Measurements from ENCODE around the gene WDR37.
A peak's percentile ranks its signal among the peaks of the same experiment; 100 is the strongest.
"Not testable (repeated sequence)": the region's sequence is repeated elsewhere in the genome, so short reads cannot be mapped to it uniquely, and the experiment has no call there.

The WDR37 gene, protein sequence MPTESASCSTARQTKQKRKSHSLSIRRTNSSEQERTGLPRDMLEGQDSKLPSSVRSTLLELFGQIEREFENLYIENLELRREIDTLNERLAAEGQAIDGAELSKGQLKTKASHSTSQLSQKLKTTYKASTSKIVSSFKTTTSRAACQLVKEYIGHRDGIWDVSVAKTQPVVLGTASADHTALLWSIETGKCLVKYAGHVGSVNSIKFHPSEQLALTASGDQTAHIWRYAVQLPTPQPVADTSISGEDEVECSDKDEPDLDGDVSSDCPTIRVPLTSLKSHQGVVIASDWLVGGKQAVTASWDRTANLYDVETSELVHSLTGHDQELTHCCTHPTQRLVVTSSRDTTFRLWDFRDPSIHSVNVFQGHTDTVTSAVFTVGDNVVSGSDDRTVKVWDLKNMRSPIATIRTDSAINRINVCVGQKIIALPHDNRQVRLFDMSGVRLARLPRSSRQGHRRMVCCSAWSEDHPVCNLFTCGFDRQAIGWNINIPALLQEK

DNA sequence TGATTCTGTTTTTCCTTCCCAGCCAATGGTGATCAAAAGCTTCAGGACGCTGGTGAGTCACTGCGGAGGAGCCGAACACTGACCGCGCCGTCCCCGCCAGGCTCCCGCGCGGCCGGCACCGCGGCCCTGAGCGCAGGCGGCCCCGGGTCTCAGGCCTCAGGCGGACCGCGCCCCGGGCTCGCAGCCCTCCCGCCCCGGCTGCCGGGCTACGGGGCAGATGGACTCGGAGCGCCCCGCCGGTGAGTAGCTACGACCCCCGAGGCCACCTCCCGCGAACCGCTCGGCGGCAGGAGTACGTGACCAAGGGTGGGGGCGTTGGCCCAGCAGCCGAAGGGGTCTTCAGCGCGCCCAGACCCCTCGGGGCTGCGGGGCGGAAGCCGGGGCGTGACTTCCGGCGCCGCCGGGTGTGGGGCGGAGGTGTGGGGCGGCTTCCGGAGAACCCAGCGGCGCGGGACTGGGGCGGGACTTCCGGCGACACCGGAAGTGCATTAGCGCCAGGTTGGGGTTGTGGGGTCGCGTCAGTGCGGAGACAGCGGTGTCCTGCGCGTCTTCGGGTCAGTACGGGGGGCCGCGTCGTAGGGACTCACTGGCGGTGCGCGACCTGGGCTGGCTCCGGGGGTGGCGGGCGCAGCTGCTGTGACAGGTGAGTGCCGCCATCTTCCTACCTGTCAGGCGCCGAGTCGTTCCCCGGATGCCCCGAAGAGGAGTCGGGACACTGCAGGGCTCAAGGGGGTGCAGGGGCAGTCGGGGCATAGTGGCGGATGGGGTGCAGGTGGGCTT lies at the start of gene WDR37:
TSS of gene WDR37 (plus strand) at position 60 of the 780 bp plus-strand sequence. CDS start 15,771 bp downstream, outside the sequence.
- DNase-seq, result peak; percentile 77

DNA sequence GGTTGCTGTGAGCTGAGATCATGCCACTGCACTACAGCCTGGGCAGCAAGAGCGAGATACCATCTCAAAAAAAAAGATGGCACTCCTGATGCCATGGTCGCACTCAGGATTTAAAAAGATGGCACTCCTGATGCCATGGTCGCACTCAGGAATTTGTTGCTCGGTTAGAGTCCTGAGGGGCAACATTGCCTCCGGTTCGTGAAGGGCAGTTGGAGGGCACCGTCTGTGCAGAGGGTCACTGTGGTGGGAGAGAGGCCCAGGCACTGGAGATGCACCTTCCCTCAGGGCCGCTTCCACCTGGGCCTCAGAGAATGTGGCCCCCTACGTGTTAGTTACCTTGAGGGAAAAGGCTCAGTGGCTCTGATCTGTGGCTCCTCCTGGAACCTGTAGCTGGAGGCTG lies 49.6 kb upstream of the WDR37 start:
- no peak for DNase-seq

DNA sequence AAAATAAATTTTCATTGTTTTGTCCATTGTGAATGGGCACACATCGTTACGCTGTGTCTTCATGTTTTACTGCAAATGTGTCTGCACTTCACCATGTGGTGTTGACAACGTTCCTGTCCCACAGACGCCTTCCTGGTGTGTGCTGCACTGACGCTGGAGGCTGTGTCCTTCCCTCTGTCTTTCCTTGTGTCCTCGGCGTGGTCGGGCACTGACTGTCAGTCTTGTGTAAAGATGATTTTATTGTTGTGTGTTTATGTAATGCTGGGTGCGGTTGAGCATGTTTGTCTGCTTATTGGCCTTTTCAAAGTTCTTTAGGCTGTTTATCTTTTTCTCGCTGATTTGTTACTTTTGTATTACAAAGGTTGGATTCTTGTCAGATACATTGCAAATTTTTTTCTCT lies 48.6 kb upstream of the WDR37 start:
- no peak for DNase-seq

DNA sequence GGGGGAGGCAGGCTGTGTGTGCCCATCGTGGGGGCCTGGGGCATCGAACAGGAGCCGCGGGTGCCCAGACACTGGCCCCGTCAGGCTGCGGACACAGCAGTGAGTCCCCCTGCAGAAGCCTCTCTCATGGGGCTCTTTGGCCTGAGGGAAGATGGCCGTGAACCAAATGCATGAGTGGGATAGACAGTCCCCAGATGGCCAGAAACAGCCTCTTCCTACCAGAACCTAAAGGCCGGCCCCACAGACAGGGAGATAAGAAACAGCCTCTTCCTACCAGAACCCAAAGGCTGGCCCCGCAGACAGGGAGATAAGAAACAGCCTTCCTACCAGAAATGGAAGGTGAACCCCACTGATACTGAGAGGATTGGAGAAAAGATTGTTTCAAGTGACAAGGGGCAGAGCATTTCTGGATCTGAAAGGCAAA lies 47.1 kb upstream of the WDR37 start:
- DNase-seq, result no peak

DNA sequence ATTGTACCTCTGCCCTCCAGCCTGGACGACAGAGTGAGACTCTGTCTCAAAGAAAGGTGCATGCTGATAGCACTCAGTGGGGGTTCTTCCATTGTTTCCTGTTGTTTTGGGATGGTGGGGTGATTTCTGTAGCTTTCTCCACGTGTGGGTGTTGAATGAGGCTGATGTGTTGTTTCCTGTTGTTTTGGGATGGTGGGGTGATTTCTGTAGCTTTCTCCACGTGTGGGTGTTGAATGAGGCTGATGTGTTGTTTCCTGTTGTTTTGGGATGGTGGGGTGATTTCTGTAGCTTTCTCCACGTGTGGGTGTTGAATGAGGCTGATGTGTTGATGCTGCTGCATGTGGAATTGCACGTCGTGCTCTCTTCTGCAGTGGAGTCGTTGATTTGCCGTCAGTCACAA lies 46.2 kb upstream of the WDR37 start:
- DNase-seq, result not testable (repeated sequence)

DNA sequence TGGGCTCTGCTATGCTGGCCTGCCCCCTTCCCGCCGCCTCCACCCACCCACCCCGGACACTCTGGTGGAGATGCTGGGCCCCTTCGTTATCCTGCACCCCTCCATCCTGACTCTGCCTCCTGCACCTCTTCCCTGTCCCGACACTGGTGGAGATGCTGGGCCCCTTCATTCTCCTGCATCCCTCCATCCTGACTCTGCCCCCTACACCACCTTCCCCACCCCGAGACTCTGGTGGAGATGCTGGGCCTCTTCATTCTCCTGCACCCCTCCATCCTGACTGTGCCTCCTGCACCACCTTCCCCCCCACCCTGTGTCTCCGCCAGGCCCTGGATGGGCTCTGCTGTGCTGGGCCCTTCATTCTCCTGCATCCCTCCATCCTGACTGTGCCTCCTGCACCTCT lies 45.5 kb upstream of the WDR37 start:
- no peak for DNase-seq

DNA sequence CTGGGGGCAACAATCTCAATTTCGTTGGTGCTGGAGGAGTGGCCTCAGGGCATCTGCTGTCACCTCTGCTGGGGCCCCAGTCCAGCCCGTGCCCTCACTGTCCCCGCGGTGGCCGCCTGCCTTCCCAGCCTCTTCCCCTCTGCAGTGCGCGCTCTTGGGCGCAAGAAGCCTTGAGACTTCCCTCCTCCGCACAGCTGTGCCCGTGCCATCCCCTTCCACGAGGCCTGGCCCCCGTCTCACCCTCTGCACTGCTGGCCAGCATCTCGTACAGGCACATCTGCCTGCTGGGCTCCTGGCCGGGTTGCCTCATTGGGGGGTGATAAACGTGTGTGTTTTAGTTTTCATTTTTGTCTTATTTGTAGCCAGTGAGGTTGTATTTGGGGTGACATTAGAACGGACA lies 44.5 kb upstream of the WDR37 start:
- no peak for DNase-seq

DNA sequence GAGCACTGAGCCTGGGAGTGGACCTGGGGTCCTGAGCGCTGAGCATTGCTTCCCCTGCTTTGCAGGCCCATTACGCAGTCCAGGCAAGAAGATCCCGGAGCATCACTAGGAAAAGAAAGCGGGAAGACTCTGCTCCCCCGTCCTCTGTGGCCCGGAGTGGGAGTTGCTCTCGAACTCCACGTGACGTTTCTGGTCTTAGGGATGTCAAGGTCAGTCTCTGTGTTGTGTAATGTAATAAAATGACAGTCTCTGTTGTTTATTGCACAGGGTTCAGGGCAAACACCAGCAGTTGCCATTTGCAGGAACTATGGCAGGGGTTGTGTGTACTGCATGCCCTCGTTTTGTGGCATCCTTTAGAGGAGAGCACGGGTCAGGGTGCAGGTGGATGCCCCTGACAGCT lies 40.5 kb upstream of the WDR37 start:
- DNase-seq, result no peak

DNA sequence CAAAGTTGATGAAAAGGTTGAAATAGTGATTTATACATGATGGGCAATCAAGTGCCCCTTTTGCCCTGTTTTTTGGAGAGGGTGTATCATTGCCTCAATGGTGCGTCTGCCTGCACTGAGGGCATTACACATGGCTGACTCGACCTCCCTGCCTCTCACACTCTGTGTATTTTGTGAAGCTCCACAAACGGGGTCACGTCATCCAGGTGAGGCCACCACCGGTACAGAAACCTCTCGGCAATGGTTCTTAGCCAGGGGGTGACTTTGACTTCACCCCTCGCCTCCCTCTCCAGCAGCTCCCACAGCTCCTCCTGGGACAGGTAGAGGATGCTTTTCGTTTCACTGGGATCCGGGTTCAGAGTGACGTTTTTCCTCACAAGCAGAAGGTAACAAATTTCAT lies 36.8 kb upstream of the WDR37 start:
- DNase-seq, result no peak

DNA sequence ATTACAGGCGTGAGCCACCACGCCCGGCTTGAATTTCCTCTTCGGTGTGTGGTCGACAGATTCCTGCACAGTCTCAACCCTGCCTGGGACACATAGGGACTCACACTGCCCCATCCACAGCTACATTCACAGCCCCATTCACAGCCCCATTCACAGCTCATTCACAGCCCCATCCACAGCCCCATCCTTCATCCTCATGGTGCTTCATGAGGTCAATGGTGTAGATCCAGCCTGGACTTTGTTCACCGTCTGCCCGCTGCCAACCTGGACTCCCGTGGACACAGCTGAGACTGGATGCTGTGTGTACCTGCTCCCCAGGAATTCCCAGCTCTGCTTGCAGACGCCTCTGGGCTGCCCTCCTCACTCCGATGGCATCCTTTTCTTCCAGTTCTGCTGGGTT lies 35.7 kb upstream of the WDR37 start:
- DNase-seq, result no peak

DNA sequence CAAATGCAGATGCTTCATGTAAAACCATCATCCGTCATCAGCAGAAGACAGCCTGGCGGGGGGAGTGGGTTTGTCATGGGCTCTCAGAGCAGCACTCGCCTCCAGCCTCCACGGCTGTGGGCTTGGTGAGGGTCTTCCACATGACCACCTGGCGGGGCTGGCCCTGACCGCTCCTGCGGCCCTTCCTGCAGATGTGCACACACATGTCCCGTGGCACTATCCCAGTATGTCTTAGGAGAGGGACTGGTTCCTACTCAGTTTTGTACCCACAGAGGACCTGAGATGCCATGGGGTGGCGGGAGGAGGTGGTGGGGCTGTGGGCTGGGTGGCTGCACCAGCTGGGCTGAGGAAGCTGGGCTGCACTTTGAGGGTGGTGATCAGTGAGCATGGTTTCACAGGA lies 35.2 kb upstream of the WDR37 start:
- DNase-seq, result no peak

DNA sequence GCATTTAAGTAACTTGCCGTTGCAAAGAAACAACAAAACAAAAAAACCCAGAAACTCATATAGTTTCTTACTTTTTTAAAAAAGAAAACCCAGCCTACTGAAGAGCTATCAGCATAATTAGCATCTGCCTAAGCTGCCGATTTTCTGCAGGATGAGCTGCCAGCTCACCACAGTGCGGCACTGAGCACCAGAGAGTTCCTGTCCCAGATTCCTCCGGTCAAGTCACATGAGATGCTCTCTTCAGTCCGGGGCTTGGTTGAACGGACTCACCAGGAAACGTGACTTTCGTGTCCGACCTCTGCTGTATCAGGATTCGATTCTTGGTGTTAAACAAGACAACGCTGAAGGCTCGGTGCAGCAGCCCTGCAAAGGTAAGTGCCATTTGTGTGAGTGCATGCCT lies 33.8 kb upstream of the WDR37 start:
- DNase-seq, result no peak

DNA sequence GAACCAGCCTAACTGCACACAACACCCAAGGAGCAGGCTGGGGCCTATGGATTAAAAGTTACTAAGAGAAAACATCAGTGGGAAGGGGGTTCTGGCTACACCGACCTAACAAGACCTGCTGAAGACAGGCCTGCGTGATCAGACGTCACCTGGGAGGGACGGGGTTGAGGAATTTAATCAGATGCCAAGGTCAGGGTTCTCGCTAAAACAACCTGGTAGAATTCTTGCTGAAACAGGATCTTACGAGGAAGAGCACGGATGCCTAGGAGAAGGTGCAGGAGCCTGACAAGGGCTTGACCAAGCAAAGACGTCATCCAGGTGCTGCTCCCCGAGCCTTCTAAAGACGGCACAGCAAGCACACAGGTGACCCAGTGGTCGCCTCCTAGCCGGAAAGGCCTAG lies 32.1 kb upstream of the WDR37 start:
- DNase-seq, result no peak

DNA sequence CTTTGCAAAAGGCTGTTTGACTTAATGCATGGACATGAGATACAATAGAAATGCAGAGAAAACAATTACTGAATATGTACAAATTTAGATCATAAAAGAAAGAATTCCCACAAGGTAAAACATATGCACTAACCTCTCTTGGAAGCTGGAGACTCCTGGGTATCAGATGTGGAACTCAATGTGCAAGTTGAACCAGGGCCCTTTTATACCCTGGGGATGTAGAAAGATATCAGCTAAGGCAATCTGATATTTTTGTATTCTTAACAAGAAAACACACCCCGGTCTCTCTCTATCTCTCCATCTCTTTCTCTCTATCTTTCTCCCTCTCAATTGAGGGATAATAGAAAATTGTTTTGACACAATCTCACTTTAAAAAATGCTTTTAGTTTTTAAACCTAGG lies 30.5 kb upstream of the WDR37 start, which contains the start of gene IDI2:
TSS of gene IDI2 (minus strand) at position 177 of the 400 bp plus-strand sequence. CDS start 1,136 bp downstream, outside the sequence.
- no peak for DNase-seq

DNA sequence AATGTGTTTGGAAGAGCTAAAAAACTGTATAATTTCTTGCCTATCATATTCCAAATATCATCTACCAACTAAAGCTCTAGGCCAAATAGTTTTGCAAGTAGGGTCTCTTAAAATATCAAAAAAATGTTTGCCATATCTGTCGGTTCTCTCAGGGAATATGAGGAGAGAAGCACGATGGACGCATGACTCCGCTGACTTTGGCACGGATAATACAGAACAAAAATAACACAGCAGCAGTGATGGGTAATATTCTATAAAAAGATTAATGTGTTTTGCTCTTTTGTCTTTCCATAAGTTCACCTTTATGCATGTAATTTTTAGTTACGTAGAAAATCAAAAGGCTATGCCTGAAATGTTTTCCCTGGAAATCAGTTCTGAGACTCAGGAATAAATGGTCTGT lies 29.6 kb upstream of the WDR37 start:
- DNase-seq, result no peak

DNA sequence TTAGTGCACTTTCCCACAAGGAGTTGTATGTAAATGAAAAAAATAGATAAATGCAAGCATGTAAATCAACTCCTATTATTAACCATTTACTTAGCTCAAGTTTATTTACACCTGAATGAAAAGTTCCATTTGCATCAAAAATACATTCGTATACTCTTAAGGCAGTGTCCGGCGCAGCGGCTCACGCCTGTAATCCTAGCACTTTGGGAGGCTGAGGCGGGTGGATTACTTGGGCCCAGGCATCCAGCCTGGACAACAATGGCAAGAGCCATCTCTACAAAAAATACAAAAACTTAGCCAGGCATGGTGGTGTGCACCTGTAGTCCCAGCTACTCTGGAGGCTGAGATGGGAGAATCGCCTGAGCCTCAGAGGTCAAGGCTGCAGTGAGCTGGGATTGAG lies 26.3 kb upstream of the WDR37 start:
- DNase-seq, result no peak

DNA sequence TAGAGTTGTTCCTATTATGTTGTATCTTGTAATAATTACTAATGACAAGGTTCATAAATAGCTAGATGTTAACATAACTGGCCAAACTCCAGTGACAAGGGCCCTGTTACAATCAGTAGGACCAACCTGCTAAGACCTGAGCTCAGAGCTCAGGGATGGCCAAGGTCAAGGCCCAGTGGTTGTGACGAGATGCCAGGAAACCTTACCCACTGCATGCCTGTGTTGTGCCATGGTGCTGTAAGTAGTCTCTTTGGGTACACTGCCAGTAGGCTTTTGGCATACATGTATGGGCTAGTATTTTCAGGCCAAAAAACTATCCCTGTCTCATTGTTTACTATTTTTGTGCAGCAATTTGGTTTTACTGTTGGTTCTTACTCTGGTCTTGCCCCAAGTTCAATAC lies 22.6 kb upstream of the WDR37 start:
- DNase-seq, result no peak

DNA sequence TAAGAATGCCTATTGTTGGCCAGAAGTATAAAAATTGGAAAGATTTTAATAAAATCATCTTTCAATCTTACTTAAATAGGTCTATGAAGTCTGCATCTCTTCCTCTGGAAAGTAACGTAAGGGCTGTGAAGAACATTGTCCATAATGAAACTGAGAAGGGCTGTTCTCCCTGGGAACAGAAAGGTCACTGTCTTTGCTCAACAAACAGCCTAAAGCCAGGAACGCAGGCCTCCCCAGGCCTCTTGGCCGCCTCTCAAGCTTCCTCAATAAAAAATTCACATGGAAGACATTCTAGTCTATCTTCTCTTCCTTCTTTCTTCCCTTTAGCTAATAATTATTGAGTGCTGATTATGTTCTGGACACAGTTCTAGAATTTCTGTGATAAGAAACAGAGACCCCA lies 21.4 kb upstream of the WDR37 start:
- no peak for DNase-seq

DNA sequence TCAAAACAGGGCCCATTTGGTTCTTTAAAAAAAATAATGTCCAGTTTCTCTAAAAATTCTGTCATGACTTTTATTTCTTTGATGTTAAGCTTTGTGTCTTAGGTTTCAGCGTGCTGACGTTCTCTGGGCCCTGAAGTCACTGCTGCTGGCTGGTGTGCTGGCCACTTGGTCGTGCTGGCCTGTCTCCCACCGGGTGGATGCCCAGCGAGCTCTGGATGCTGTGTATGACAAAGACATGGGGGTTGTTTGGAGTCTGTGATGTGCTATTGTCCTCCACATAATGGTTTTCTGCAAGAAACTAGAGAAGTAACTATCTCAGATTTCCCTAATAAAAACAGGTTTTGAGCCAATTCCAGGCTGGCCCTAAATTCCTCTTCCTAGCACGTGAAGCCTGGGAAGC lies 21.0 kb upstream of the WDR37 start:
- DNase-seq, result no peak

DNA sequence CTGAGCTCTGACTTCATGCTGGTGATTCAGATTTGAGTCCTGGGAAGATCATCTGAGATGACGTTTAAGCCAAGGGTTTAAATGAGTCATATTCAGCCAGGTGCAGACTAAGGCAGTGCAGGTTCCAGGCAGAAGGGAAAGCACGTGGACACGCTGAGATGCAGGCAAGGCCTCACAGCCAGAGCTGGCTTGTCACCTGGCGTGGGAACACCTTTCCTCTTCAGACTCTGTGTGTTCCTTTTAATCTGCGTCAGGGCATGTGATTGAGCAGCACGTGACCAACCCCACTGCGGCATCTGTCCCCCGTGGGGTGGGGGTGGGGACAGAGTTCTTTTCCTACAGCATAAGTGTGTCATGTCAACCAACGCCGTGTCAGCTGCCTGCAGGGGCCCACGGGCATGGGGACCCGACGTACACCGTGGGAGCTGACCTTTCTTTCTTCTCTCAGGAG lies 19.8 kb upstream of the WDR37 start:
- no peak for DNase-seq

DNA sequence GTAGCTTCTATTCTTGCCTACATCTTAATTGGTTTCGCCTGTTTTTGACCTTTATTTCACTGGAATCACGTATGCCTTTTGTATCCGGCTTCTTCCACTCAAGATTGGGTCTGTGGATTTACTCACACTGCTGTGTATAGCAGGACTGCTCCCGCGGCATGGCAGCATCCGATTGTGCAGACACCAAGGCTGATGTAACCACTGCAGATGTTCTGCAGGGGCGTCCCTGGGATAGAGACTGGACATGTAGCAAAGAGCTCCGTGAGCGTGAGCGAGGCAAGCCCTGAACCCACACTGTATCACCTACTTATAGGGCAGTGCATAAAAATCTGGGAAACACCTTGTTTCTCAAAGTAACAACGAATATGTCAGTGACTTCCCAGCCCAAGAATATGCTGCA lies 19.1 kb upstream of the WDR37 start:
- no peak for DNase-seq

DNA sequence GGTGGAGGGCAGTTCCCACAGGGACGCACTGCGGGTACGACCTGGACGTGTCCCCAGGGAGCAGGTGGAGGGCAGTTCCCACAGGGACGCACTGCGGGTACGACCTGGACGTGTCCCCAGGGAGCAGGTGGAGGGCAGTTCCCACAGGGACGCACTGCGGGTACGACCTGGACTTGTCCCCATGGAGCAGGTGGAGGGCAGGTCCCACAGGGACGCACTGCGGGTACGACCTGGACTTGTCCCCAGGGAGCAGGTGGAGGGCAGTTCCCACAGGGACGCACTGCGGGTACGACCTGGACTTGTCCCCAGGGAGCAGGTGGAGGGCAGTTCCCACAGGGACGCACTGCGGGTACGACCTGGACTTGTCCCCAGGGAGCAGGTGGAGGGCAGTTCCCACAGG lies 17.4 kb upstream of the WDR37 start:
- DNase-seq, result not testable (repeated sequence)

DNA sequence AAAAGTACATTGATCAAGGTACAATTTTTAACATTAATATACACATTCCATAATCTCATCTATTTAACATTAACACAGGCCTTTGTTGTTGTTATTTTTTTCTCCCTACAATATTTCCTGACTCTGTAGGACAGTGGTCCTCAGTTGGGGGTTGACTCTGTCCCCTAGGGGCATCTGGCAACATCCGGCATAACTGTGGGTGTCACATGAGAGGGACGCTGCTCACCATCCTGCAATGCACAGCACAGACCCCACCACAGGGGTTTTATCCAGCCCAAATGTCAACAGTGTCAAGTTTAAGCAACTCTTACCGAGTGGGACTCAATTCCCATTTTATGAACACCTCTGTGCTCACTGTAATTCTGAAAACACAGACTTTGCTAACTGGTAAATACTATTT lies 16.1 kb upstream of the WDR37 start:
- no peak for DNase-seq

DNA sequence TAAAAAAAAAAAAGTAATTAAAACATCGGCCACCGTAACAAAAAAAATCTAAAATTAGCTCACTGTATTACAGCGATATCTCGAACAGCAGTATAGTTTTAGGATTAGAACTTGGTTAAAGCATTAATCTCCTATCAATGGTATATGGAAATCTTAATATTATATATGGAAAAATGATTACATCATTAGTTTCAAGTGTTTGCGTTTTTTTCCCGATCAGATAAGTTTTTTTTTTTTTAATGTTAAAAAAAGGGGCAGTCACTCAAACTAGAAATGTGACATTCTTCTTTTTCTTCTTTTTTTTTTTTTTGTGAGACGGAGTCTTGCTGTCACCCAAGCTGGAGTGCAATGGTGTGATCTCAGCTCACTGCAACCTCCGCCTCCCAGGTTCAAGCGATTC lies 14.7 kb upstream of the WDR37 start:
- no peak for DNase-seq

Data from NCI-H1436 (cell line).